ENCODE measurements around the gene TPSB2. TPM values are rescaled to one million over a fixed set of nuclear protein-coding genes. Genes with fewer than 3 reads are reported as not detected.

The TPSB2 gene
- total and polyA plus RNA-seq, 5 donors from 2014 or later = not detected

GRCh38 chr16:1213231-1213630, 16.8 kb downstream of the TPSB2 start:
- Histone ChIP-seq H3K27ac (ENCODE audit: insufficient read depth, low read length, poor library complexity, severe bottlenecking) (no peak overlapping the region), H3K27me3 (ENCODE audit: control insufficient read depth, insufficient read depth, low read length) (no peaks in the 10 kb centered on the region), H3K4me3 (ENCODE audit: low read depth, low read length) (no peak overlapping the region), H3K4me1 (ENCODE audit: control insufficient read depth, insufficient read depth, low read length, poor library complexity, severe bottlenecking) (no peaks in the 10 kb centered on the region), H3K36me3 (ENCODE audit: control insufficient read depth, insufficient read depth, low read length) (no peaks in the 10 kb centered on the region), H3K9me3 (ENCODE audit: control insufficient read depth in 2 of 2, low read length in 2 of 2) (no peaks in the 10 kb centered on the region)
- no peak for ATAC-seq (ENCODE audit: low read depth in 2 of 2)
- Mint-ChIP-seq H3K4me3 (no peak overlapping the region), H3K27me3 (no peaks in the 10 kb centered on the region), H3K4me1 (peaks cover 0 to 2% (median 0%) of the 10 kb centered on the region in 4 donors), H3K36me3 (no peaks in the 10 kb centered on the region), H3K9me3 (peaks cover 0 to 1% (median 0%) of the 10 kb centered on the region in 7 donors), H3K27ac (no peak overlapping the region)
- DNase-seq = no peak

GRCh38 chr16:1212616-1213194, 17.3 kb downstream of the TPSB2 start:
- H3K9me3 Mint-ChIP-seq = peaks cover 0 to 1% (median 0%) of the 10 kb centered on the region in 7 donors
- Histone ChIP-seq H3K4me3 (ENCODE audit: low read depth, low read length) (no peak overlapping the region), H3K4me1 (ENCODE audit: control insufficient read depth, insufficient read depth, low read length, poor library complexity, severe bottlenecking) (no peaks in the 10 kb centered on the region), H3K27ac (ENCODE audit: insufficient read depth, low read length, poor library complexity, severe bottlenecking) (no peak overlapping the region), H3K9me3 (ENCODE audit: control insufficient read depth in 2 of 2, low read length in 2 of 2) (no peaks in the 10 kb centered on the region), H3K36me3 (ENCODE audit: control insufficient read depth, insufficient read depth, low read length) (no peaks in the 10 kb centered on the region), H3K27me3 (ENCODE audit: control insufficient read depth, insufficient read depth, low read length) (no peaks in the 10 kb centered on the region)
- H3K27ac Mint-ChIP-seq = no peak overlapping the region
- no peak overlapping the region for H3K4me3 Mint-ChIP-seq
- H3K4me1 Mint-ChIP-seq = peaks cover 0 to 4% (median 0%) of the 10 kb centered on the region in 4 donors
- H3K36me3 Mint-ChIP-seq = no peaks in the 10 kb centered on the region
- DNase-seq = no peak
- H3K27me3 Mint-ChIP-seq = no peaks in the 10 kb centered on the region
- no peak for ATAC-seq (ENCODE audit: low read depth in 2 of 2)

- Mint-ChIP-seq H3K27me3 (no peaks in the 10 kb centered on the region), H3K36me3 (no peaks in the 10 kb centered on the region), H3K27ac (no peak overlapping the region), H3K4me3 (no peak overlapping the region), H3K9me3 (peaks cover 0 to 1% (median 0%) of the 10 kb centered on the region in 7 donors), H3K4me1 (peaks cover 0 to 4% (median 0%) of the 10 kb centered on the region in 4 donors)
- Histone ChIP-seq H3K4me3 (ENCODE audit: low read depth, low read length) (no peak overlapping the region), H3K27me3 (ENCODE audit: control insufficient read depth, insufficient read depth, low read length) (no peaks in the 10 kb centered on the region), H3K36me3 (ENCODE audit: control insufficient read depth, insufficient read depth, low read length) (no peaks in the 10 kb centered on the region), H3K27ac (ENCODE audit: insufficient read depth, low read length, poor library complexity, severe bottlenecking) (no peak overlapping the region), H3K4me1 (ENCODE audit: control insufficient read depth, insufficient read depth, low read length, poor library complexity, severe bottlenecking) (no peaks in the 10 kb centered on the region), H3K9me3 (ENCODE audit: control insufficient read depth in 2 of 2, low read length in 2 of 2) (no peaks in the 10 kb centered on the region)
- DNase-seq (no peak), ATAC-seq (ENCODE audit: low read depth in 2 of 2) (no peak)
These were observed 18.3 kb downstream of the TPSB2 start for GRCh38 chr16:1211451-1212268.

GRCh38 chr16:1210461-1210860, 19.5 kb downstream of the TPSB2 start:
- Mint-ChIP-seq H3K27ac (no peak overlapping the region), H3K27me3 (no peaks in the 10 kb centered on the region), H3K9me3 (peaks cover 0 to 1% (median 0%) of the 10 kb centered on the region in 7 donors), H3K4me1 (peaks cover 0 to 4% (median 0%) of the 10 kb centered on the region in 4 donors), H3K4me3 (no peak overlapping the region), H3K36me3 (no peaks in the 10 kb centered on the region)
- Histone ChIP-seq H3K4me3 (ENCODE audit: low read depth, low read length) (no peak overlapping the region), H3K9me3 (ENCODE audit: control insufficient read depth in 2 of 2, low read length in 2 of 2) (no peaks in the 10 kb centered on the region), H3K4me1 (ENCODE audit: control insufficient read depth, insufficient read depth, low read length, poor library complexity, severe bottlenecking) (no peaks in the 10 kb centered on the region), H3K27ac (ENCODE audit: insufficient read depth, low read length, poor library complexity, severe bottlenecking) (no peak overlapping the region), H3K36me3 (ENCODE audit: control insufficient read depth, insufficient read depth, low read length) (no peaks in the 10 kb centered on the region), H3K27me3 (ENCODE audit: control insufficient read depth, insufficient read depth, low read length) (no peaks in the 10 kb centered on the region)
- DNase-seq (no peak), ATAC-seq (ENCODE audit: low read depth in 2 of 2) (no peak)

GRCh38 chr16:1209081-1209480, 20.9 kb downstream of the TPSB2 start:
- H3K36me3 ChIP-seq (ENCODE audit: control insufficient read depth, insufficient read depth, low read length) = no peaks in the 10 kb centered on the region
- no peak overlapping the region for H3K27ac ChIP-seq (ENCODE audit: insufficient read depth, low read length, poor library complexity, severe bottlenecking)
- ATAC-seq (ENCODE audit: low read depth in 2 of 2) (no peak), DNase-seq (no peak)
- no peaks in the 10 kb centered on the region for H3K4me1 ChIP-seq (ENCODE audit: control insufficient read depth, insufficient read depth, low read length, poor library complexity, severe bottlenecking)
- Mint-ChIP-seq H3K27ac (no peak overlapping the region), H3K36me3 (no peaks in the 10 kb centered on the region), H3K4me1 (peaks cover 0 to 4% (median 0%) of the 10 kb centered on the region in 4 donors), H3K9me3 (no peaks in the 10 kb centered on the region), H3K27me3 (no peaks in the 10 kb centered on the region), H3K4me3 (no peak overlapping the region)
- no peaks in the 10 kb centered on the region for H3K27me3 ChIP-seq (ENCODE audit: control insufficient read depth, insufficient read depth, low read length)
- H3K4me3 ChIP-seq (ENCODE audit: low read depth, low read length) = no peak overlapping the region
- no peaks in the 10 kb centered on the region for H3K9me3 ChIP-seq (ENCODE audit: control insufficient read depth in 2 of 2, low read length in 2 of 2)

GRCh38 chr16:1208239-1208830, 21.6 kb downstream of the TPSB2 start:
- no peaks in the 10 kb centered on the region for H3K9me3 Mint-ChIP-seq
- Histone ChIP-seq H3K27ac (ENCODE audit: insufficient read depth, low read length, poor library complexity, severe bottlenecking) (no peak overlapping the region), H3K9me3 (ENCODE audit: control insufficient read depth in 2 of 2, low read length in 2 of 2) (no peaks in the 10 kb centered on the region), H3K4me1 (ENCODE audit: control insufficient read depth, insufficient read depth, low read length, poor library complexity, severe bottlenecking) (no peaks in the 10 kb centered on the region), H3K4me3 (ENCODE audit: low read depth, low read length) (no peak overlapping the region), H3K27me3 (ENCODE audit: control insufficient read depth, insufficient read depth, low read length) (no peaks in the 10 kb centered on the region), H3K36me3 (ENCODE audit: control insufficient read depth, insufficient read depth, low read length) (no peaks in the 10 kb centered on the region)
- peaks cover 0 to 4% (median 0%) of the 10 kb centered on the region in 4 donors for H3K4me1 Mint-ChIP-seq
- H3K36me3 Mint-ChIP-seq = no peaks in the 10 kb centered on the region
- peak overlapping the region in 3 of 4 donors; percentile 50 to 79 (median 73) for H3K4me3 Mint-ChIP-seq
- DNase-seq (peak in 1 of 3 donors; percentile 48), ATAC-seq (ENCODE audit: low read depth in 2 of 2) (peak; percentile 40 to 53)
- no peaks in the 10 kb centered on the region for H3K27me3 Mint-ChIP-seq
- H3K27ac Mint-ChIP-seq = peak overlapping the region; percentile 23 to 67 (median 62)

- Mint-ChIP-seq H3K4me1 (peaks cover 0 to 4% (median 0%) of the 10 kb centered on the region in 4 donors), H3K36me3 (no peaks in the 10 kb centered on the region), H3K27me3 (no peaks in the 10 kb centered on the region), H3K27ac (no peak overlapping the region), H3K9me3 (no peaks in the 10 kb centered on the region), H3K4me3 (peak overlapping the region in 1 of 4 donors; percentile 50)
- no peak overlapping the region for H3K4me3 ChIP-seq (ENCODE audit: low read depth, low read length)
- peak in 1 of 2 donors; percentile 35 for ATAC-seq (ENCODE audit: low read depth in 2 of 2)
- H3K27ac ChIP-seq (ENCODE audit: insufficient read depth, low read length, poor library complexity, severe bottlenecking) = no peak overlapping the region
- no peaks in the 10 kb centered on the region for H3K36me3 ChIP-seq (ENCODE audit: control insufficient read depth, insufficient read depth, low read length)
- H3K27me3 ChIP-seq (ENCODE audit: control insufficient read depth, insufficient read depth, low read length) = no peaks in the 10 kb centered on the region
- H3K9me3 ChIP-seq (ENCODE audit: control insufficient read depth in 2 of 2, low read length in 2 of 2) = no peaks in the 10 kb centered on the region
- H3K4me1 ChIP-seq (ENCODE audit: control insufficient read depth, insufficient read depth, low read length, poor library complexity, severe bottlenecking) = no peaks in the 10 kb centered on the region
- DNase-seq = peak in 1 of 3 donors; percentile 54
These were observed 23.2 kb downstream of the TPSB2 start for GRCh38 chr16:1206786-1207185.
